ENCODE results near the gene TLK1.

TLK1 gene

DNA sequence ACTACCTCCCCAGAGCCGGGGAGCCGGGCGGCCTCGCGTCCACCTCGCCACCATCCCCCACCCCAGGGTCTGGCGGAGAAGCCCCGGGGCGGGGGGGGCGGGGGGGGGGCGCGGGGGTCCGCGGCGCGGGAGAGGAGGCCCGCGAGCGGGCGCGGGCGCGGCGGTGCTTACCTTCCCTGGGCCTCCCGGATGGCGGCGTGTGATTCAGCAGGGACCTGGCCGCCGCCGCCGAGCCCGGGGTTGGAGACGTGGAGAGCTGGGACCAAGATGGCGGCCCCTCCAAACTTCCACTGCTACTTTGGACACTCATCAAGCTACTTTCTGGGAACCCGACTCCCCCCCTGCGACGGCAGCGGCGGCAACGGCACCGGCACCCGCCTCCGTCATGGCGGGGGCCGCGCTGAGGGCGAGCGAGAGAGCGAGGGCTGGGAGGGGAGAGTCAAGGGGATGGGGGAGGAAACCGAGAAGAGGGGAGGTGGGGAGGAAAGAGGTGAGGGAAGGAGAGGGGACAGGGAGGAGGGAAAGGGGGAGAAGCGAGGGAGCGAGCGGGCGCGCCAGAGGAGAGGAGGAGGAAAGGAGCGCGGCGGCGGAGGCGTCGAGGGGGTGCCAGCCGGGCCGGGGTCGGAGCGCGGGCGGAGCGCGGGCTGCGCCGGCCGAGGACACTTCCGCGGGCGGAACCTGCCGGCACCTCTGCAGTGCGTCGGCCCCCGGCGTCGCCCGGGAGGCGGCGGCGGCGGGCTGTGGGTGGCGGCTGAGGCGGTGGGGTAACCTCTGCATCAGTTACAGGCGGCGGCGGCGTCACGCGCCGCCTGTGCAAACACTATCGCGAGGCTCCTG is at the start of gene TLK1:
TSS of gene TLK1 (minus strand) at position 775 of the 837 bp plus-strand sequence. CDS start at position 310, 465 bp downstream.
- no peak for FAIRE-seq

DNA sequence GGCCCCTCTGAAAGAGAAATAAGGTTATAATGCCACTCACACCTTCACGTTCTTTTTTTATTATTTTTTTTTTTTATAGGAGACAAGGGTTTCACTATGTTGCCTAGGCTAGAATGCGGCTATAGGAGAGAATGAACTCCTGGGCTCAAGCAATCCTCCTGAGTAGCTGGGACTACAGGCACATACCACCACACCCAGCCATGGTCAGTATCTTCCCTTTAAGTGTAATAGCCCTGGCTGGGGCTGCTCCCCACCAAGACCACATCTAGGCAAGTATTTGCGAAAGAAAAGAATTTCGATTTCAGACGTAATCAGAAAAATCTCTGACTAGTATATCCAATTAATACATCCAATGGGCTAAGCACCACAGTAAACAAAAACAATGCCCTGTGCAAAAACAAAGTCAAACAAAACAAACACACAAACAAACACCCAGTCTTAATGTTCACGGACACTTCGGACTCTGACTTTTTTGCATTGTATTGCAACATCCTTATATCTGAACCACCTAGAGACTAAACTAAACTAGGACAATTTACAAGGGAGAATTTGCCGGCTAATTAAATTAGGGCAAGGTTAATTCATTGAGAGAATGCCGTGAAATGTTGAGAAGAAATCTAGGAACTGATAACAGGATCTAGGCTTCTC is 49.6 kb upstream of the TLK1 start:
- no peak for FAIRE-seq

DNA sequence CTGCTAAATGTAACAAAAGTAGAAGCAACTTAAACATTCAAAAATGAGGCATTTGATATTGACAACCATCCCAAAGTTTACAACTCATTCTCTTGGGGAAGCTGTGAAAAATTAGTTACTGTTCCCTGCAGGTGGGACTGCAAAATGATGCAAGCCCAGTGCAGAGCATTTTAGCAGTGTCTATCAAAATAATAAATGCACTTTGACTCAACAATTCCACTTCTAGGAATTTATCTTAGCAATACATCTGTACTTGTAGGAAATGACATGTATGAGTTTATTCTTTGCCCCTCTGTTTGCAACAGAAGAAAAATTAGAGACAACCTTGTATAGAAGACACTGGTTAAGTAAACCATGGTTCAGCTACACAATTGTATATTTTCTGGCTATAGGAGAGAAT is 48.0 kb upstream of the TLK1 start:
- no peak for FAIRE-seq

DNA sequence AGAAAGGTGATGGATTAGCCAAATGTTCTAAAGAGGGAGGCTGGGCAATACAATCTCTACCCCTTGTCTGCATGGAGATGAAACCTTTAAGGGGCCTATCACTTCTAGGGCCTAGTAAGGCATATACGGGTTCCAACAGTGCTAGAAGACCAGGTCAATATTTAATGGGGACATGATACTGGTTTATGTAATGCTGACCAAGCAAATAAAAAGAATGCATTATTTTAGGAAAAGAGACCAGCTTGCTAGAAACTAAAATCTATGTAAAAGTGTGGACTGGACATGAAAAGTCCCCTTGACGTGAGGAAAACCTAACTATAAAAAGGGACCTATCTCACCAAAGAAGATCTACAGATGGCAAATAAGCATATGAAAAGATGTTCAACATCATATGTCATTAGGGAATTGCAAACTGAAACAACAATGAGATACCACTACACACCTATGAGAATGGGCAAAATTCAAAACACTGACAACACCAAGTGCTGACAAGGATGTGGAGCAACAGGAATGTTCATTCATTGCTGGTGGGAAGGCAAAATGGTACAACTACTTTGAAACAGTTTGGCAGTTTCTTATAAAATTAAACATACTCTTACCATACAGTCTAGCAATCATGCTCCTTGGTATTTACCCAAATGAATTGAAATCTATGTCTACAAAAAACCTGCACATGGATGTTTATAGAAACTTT is 45.9 kb upstream of the TLK1 start:
- FAIRE-seq = no peak

DNA sequence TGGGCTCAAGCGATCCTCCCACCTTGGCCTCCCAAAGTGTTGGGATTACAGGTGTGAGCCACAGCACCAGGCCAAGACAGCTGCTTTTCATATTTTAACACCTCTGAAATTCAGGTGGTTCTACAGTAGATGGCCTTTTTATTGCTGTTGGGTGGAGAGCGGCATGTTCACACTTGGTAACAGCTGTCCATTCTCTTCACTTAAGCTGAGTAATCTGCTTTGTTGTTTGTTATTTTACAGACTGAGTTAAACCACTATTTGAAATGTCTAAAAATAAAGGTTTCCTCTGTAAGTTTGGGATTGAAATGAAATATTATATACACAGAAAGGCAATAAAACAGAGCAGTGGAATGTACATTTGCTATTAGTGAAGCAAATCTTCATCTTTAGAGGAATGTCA is 44.9 kb upstream of the TLK1 start:
- no peak for FAIRE-seq

DNA sequence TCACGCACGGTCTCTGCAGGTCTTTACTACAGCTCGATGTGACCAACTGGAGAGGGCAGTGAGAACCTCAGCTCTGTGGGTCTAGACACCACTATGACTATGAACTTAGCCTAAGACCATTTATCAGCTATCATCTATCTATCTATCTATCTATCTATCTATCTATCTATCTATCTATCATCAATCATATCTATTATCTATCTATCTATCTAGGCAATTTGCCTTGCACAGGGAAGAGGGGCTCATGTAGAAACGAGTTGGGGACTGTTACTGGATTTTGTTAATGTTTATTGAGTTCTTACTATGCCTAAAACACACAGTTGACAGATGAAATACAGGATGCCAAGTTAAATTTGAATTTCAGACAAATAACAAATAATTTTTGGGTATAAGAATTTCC is 41.1 kb upstream of the TLK1 start:
- FAIRE-seq = no peak

DNA sequence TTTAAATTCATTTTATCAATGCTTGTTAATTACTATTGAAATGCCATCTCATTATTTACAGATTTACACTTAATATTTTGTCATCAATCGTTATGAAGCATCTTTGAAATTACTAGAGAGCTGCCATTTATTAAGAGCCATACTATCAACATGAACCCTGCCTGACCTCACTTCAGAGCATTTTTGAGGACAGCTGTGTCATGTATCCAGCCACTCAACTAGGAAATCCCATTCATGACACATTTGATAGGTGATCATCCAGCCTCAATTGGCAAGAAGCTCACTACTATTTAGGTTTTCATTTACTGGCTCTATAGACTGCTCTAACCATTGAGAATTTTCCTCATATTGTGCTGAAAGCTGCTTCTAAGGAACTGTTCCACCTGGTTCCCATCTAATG is 40.6 kb upstream of the TLK1 start:
- FAIRE-seq = no peak

DNA sequence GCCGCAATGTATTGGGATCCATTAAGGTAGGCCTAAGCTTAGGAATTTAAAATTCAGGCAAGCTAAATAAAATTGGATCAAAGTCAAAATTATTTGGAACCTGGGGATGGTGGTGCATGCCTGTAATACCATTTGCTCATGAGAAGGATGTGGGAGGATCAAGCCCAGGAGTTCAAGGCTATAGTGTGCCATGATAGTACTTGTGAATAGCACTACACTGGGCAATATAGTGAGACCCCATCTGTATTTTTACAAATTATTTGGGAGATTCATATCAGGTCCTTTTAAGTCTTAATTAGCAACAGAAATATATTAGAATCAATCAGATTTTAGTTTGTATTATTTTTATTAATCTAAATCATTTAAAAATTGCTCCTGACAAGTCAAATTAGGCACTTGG is 39.8 kb upstream of the TLK1 start:
- no peak for FAIRE-seq

DNA sequence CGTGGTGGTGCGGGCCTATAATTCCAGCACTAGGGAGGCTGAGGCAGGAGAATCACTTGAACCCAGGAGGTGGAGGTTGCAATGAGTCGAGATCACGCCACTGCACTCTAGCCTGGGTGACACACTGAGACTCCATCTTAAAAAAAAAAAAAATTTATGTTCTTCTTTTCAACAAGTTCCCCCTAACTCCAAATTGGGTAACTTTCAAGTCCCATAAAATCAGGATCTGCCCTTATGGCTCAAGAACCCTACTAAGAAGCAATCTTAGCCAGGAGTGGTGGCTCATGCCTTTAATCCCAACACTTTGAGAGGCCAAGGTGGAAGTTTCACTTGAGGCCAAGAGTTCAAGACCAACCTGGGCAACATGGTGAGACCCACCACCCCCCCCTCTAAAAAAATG is 30.3 kb upstream of the TLK1 start:
- no peak for FAIRE-seq

DNA sequence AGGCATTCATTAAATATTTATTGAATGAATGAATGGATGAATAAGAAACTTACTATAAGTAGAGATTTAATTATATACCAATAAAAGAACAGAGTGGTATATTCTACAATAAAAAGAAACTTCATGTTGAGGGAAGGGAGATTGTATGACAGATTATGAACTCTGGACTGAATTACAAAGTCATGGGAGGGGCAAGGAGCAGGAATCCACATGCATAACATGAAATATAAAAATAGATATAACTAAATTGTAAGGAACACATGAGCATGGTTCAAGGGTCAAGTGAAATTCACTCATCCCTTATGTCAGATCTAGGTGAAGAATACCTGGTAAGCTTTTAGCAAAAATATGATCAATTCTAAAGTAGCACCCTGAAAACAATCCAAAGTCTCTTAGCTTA is 27.1 kb upstream of the TLK1 start:
- FAIRE-seq = no peak

DNA sequence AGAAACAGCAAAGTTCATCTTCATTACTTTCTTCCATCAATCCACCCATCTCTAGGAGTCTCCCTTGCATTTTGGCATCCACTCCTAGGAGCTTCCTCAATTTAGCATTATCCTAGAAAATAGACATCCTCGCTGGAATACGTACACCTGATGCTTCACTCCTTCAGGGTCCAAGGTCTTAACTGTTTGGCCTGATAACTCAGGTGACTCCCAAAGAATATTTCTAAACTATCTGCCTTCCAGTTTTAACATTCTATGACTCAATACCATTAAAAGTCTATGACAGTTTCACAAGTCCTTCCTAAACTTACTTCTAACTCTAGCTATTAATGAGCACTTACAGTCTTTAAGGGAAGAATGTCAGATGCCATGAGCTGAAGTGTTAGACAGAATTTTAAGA is 26.5 kb upstream of the TLK1 start:
- no peak for FAIRE-seq

DNA sequence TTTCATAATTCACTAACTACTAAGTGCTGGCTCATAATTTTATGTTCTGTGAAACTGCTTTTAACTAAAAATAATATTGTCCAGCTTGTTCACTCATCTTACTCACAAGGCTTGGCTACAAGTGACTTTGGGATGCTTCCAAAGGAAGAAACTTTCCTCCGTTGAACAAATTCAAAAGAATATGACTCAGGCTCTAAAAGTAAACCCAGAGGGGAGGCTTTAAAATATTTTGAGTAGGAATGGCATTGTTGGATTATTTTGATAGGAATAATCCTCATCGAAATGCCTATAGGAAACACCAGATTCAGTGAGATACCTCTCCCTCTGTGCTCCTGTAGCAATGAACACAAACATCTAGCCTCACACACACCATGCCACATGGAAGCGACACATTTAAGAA is 25.2 kb upstream of the TLK1 start:
- no peak for FAIRE-seq

DNA sequence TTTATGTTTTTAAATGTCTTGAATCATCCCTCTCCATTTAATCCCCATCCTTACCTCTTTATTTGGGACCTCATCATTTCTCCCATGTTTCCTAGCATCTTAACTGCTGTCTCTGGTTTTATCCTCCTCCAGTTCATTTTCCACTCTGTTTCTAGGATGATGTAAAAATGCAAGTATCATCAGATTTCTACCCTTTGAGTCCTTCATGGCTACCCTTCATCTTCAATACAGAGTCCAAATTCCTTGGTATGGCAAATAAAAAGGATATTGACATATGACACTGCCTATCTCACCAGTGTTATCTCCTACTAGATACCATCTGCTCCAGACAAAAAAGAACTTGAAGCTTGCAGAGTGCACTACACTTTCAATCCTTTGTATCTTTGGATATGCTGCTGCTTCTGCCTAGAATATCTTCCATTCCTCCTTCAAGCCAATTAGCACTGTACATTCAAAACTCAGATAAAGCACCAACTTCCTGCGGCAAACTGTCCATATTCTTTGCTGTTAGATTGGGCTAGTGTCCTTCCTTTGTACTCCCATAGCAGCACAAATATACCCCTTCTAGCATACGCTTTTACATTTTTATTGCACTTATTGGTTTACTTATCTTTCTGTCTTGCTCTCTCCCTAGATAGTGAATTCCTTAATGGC is 24.6 kb upstream of the TLK1 start:
- FAIRE-seq = no peak

DNA sequence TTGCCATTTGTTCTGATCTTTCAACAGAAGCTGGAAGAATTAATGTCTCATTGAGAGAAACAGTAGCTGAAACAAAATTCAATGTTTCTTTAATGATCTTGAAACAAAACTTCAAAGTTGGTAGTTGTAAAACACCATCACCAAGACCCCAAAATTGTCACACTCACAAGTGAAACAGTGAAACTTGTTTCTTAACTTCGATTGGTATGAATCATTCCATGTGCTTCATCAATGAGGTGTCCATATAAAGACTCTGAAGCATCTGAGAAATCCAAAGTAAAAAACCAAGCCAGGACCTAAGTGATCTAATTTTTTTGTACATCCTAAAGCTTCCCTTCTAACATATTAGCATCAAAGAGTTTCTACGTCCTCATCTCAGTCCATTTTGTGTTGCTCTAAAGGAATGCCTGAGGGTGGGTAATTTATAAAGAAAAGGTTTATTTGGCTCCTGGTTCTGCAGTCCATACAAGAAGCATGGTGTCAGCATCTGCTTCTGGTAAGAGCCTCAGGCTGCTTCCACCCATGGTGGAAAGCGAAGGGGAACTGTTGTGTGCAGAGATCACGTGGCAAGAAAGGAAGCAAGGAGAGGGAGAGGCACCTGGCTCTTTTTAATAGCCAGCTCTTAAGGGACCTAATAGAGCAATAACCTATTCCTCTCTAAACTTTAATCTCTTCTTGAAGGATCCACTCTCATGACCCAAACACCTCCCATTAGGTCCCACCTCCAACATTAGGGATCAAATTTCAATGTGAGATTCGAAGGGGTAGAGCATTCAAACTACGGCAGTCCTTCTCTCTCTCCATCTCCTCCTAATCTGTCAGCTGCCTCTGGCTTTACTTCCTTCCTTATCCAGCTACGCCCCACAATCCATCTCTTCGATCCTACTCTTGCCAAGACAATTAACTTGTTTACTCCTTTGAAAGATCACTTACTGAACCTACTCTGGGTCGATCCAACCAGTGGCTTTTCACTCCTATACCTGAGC is 20.7 kb upstream of the TLK1 start:
- FAIRE-seq = no peak

DNA sequence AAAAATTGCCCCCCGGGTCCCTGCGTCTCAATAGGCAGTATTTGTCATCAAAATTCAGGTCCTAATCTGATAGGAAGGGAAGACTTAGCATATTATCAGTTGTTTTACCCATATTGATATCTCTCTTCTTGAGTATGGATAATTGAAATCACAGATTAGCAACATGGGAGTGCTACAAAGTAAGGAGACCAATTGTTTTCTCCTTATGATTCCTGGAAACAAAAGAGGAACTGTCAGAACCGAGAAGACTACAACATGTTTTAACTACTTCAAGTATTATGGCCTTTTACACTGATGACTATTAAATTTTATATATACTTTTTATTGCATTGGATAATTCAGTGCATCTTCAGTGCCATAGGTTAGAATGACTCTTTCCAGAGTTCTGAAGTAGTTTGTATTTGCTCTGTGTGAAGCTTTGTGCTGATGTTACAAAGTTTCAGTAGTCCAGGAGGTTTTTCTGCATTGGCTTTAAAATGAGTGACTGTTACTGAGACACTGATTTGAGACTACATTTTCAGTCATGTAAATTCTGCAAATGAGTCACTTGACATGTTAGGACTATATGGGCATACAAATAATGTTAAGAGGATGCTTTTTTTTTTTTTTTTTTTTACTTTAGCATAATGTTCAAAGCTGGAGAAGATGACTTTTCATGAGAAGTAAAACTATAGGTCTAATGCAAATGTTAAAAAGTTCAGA is 19.7 kb upstream of the TLK1 start:
- FAIRE-seq = no peak

DNA sequence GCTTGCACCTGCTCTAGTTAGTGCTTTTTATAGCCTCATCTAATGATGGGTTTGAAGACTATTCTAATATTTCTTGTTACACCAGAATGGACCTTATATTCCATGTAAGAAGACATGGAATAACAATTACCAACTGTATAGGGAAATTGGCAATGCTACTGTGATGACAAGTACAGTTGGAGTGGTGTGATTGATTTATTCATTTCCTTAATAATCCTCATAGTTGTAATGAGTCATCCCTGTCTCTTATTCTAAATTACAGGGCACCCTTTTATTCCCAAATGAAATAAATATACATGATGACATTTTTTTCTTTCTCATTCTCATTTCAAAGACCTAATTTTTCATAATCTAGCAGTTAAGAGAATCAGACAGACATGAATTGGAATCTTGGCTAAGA is 18.3 kb upstream of the TLK1 start:
- FAIRE-seq = no peak

DNA sequence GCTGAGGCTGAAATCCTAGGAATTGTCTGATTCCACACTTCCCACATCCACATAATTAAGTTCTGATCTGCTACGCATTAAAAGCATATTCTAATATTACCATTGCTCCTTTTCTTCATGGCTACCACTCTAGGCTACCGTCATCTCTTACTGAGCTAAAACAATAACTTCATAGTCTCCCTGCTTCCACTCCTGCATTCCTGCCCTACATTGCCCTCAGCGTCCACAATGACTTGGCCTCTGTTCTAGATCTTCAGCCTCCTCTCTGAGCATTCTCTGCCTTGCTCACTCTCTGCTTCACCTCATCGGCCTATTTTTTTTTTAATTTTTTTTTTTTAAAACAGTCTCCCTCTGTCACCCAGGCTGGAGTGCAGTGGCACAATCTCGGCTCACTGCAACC is 15.8 kb upstream of the TLK1 start:
- FAIRE-seq = no peak

DNA sequence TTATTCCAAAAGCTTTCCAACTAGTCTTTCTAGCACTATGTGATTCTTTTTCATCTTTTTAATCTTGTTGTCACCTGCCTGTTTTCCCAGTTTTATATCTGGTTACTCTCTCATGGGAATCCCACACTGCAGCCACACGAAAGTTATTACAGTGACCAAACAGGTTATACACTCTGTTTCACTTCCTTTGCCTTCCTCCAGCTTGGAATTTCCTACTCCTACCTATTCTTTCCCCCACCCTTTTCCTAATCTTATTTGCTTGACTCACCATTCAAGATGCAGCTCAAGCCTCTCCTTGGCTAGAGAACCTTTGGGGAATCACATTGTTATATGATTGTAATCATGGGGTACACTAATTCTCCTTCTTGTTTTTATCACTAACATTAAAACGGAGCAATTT is 13.4 kb upstream of the TLK1 start:
- FAIRE-seq = no peak

DNA sequence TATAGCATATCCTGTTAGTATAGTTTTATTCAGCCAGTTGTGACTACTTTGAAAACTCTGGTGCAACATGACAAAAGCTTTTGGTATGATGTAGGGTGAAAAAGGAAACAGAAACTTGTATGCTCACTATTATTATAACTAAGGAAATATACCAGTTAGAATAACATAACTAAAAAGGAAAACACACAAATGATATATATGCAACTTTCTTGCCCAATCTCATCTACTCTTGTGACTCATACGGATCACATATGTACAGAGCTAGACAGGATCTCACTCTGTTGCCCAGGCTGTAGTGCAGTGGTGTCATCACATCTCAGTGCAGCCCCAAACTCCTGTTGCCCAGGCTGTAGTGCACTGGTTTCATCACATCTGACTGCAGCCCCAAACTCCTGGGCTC is 12.4 kb upstream of the TLK1 start:
- no peak for FAIRE-seq

DNA sequence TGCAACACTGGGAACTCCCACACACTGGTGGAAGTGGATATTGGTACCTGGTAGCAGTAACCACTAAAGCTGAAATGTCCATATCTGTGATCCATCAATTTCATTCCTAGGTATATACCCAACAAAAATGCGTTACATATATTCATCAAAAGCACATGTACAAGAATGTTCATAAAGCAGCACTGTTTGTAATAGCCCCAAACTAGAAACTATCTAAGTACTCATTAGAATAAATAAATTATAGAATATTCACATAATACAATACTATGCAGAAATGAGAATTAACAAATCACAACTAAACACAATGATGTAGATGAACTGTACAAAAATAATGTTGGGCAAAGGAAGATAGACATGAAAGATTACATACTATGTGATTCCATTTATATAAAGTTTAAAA is 11.1 kb upstream of the TLK1 start:
- FAIRE-seq = no peak

DNA sequence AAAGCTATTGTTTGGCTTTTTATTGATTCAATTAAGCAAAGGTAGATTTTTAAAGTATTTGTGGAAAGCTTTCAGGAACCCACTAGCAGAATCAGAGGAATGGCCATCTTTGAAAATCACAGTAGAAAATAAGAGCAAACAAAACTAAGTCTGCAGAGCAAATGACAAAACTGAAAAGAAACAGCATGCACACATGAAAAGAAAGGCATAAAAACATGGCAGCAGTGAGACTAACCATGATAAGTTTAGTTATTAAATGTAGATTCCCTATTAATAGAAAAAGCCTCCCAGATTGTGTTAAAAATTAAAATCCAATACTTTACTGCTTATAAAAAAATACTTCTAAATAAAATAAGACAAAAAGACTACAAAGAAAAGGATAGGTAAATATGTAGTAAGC is 9.1 kb upstream of the TLK1 start:
- no peak for FAIRE-seq

DNA sequence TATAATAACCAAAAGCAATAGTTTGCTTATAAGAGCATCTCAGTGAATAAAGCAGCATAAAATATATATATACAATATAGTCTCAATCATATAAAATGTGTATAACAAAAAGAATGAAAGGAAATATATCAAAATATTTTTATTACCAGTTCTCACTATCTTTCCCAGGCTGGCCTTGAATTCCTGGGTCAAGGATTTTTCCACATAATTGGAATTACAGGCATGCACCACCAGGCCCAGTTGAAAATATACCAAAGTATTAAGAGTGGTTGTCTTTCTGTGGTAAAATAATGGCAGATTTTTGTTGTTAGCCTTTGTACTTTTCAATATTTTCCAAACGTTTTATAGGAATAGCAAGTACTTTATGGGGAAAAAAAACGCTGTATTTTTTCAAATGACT is 8.6 kb upstream of the TLK1 start:
- FAIRE-seq = no peak
